ENCODE measurements around the gene LILRB3.
"Not testable (repeated sequence)": the region's sequence is repeated elsewhere in the genome, so short reads cannot be mapped to it uniquely, and the experiment has no call there.

DNA sequence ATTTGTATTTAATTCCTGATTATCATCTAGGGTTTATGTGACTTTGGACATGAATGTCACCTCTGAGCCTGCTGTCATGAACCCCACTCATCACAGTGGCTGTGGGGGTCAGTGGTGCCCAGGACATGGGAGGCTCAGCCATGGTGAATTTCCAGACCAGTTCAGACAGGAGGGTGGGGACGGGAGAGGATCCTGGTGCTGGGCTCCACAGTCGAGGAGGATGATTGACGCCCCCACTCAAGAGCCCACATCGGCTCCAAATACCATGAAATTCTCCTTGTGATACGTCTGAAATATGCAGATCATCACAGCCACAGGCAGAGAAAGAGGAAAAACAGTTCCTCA, 1.1 kb upstream of the LILRB3 start:
- not testable (repeated sequence) for TF ChIP-seq CTCF, POLR2A (IDR thresholded peaks at IDR 0.05)
